Measurements from ENCODE around the gene STXBP6.

STXBP6 gene

DNA sequence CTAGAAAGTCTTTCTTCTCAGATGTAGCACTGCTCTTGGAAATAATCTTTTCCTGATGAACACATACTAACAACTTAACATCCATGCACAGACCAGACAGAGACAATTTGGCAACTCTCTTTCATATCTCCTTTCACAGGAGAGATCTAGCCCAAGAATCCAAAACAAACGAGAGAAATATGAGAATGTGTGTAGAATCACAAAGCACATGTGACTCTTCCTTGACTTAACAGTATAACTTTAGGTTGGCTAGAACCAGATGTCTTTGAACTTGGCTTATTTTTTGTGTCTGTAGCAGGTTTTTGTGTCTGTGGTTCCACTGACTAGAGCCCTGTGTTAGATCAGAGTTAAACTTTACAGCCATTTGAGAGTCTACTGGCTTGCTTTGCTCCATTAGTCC is 114.2 kb downstream of the STXBP6 start:
- Histone ChIP-seq H3K4me3 (no peak overlapping the region), H3K27me3 (no peaks in the 10 kb centered on the region), H3K9me3 (no peaks in the 10 kb centered on the region), H3K36me3 (no peaks in the 10 kb centered on the region), H3K27ac (no peak overlapping the region), H3K4me1 (no peaks in the 10 kb centered on the region)
- DNase-seq: no peak
- TF ChIP-seq, protein P1, sequence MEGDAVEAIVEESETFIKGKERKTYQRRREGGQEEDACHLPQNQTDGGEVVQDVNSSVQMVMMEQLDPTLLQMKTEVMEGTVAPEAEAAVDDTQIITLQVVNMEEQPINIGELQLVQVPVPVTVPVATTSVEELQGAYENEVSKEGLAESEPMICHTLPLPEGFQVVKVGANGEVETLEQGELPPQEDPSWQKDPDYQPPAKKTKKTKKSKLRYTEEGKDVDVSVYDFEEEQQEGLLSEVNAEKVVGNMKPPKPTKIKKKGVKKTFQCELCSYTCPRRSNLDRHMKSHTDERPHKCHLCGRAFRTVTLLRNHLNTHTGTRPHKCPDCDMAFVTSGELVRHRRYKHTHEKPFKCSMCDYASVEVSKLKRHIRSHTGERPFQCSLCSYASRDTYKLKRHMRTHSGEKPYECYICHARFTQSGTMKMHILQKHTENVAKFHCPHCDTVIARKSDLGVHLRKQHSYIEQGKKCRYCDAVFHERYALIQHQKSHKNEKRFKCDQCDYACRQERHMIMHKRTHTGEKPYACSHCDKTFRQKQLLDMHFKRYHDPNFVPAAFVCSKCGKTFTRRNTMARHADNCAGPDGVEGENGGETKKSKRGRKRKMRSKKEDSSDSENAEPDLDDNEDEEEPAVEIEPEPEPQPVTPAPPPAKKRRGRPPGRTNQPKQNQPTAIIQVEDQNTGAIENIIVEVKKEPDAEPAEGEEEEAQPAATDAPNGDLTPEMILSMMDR (IDR thresholded peaks at IDR 0.05): no peak
- intact Hi-C loops (cut with DNase I; ENCODE audit: low total_unique reads): no loop called here

DNA sequence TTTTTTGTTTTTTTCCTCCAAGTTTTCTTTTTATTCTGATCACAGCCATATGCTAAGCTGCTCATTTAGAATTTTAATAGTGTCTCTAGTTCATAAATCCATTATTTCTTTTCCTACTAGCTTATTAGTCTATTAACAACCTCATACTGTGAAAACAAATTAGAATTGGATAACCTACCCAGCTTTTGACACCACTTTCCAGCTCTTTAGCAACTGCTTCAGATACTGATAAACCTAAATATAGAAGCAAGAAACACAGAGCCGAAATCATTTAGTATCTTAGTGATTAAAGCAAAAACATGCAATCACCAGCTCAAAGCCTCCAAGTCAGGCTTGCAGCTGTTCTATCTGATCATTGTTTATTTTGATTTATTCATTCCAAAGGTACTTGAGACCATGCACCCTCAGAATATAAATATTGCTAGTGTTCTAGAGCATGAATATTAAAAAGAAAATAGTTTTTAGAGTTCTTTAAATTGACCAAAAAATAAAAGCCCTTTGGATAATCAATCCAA is 121.5 kb downstream of the STXBP6 start:
- Histone ChIP-seq H3K4me3 (no peak overlapping the region), H3K9me3 (no peaks in the 10 kb centered on the region), H3K27me3 (no peaks in the 10 kb centered on the region), H3K36me3 (no peaks in the 10 kb centered on the region), H3K4me1 (no peaks in the 10 kb centered on the region), H3K27ac (no peak overlapping the region)
- intact Hi-C loops (cut with DNase I; ENCODE audit: low total_unique reads): no loop called here
- TF ChIP-seq, protein P1 (IDR thresholded peaks at IDR 0.05): no peak
- no peak for DNase-seq

DNA sequence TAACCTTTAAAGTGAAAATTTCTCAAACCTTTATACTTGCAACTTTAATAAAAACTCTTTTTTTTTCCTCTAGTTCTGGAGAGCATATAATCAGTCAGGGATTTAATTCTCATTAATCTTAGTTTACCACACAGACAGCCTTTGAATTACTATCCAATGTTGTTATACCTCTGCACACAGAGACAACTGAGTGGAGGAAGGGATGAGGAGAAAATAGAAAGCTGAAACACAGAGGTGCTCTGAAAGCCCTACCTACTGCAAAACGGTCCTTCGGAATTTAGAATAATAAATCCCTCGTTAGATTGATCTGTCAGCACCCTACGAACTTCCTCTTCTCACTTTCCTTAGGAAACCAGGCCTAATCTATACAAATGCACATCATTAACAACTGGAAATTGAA is 122.1 kb downstream of the STXBP6 start:
- Histone ChIP-seq H3K27ac (no peak overlapping the region), H3K4me1 (no peaks in the 10 kb centered on the region), H3K27me3 (no peaks in the 10 kb centered on the region), H3K36me3 (no peaks in the 10 kb centered on the region), H3K9me3 (no peaks in the 10 kb centered on the region), H3K4me3 (no peak overlapping the region)
- intact Hi-C loops (cut with DNase I; ENCODE audit: low total_unique reads): no loop called here
- TF ChIP-seq, protein P1 (IDR thresholded peaks at IDR 0.05): no peak
- DNase-seq: no peak

DNA sequence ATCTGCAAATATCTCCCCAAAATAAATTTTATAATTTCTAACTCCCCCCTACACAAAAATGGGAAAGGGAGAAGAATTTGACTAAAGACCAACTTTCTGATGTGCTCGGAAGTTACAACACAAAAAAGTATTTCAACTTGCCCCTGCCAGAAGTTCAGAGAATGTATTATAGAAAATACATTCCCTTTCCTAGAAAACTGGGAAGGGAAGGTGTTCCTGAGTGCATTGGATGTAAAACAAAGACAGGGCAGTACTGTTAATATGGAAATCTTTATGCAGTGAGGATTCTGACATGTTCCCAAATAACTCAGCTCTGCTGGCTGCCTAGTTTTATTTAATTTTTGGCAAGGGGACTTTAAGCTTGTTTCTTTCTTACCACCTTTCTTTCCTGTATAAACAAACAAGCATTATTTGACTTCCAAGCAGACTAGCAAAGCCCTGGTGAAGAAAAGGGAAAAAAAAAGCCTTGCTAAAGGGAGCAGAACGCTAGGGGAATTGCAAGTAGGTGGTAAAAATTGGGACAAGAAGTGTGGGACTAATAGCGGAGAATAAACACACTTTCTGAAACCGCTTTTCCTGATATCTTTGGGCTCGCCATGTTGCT is 124.1 kb downstream of the STXBP6 start:
- Histone ChIP-seq H3K9me3 (no peaks in the 10 kb centered on the region), H3K36me3 (no peaks in the 10 kb centered on the region), H3K4me3 (no peak overlapping the region), H3K27me3 (no peaks in the 10 kb centered on the region), H3K27ac (no peak overlapping the region), H3K4me1 (no peaks in the 10 kb centered on the region)
- intact Hi-C loops (cut with DNase I; ENCODE audit: low total_unique reads): no loop called here
- no peak for DNase-seq
- TF ChIP-seq, protein P1 (IDR thresholded peaks at IDR 0.05): no peak

DNA sequence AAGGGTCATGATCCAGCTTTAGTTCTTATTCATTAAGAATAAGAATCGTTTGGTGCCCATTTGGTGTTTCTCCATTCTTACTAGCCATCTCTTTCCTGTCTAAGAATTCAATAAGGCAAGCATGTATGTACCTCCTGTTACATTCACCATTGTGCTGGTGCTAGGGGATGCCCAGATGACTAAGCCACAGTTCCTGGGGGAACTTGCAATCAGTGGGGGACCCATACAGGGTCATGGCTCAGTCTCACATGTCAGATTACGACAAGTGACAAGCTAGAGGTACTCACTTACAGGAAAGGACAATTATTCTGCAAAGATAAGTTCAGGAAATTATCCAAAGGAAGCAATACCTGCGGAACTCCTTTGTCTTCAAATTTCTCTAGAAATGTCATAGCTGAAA is 125.4 kb downstream of the STXBP6 start:
- no peak for DNase-seq
- no peaks in the 10 kb centered on the region for H3K36me3 ChIP-seq
- intact Hi-C loops (cut with DNase I; ENCODE audit: low total_unique reads): no loop called here
- TF ChIP-seq, protein P1 (IDR thresholded peaks at IDR 0.05): no peak
- no peaks in the 10 kb centered on the region for H3K27me3 ChIP-seq
- no peak overlapping the region for H3K4me3 ChIP-seq
- no peak overlapping the region for H3K27ac ChIP-seq
- no peaks in the 10 kb centered on the region for H3K4me1 ChIP-seq
- H3K9me3 ChIP-seq: no peaks in the 10 kb centered on the region

DNA sequence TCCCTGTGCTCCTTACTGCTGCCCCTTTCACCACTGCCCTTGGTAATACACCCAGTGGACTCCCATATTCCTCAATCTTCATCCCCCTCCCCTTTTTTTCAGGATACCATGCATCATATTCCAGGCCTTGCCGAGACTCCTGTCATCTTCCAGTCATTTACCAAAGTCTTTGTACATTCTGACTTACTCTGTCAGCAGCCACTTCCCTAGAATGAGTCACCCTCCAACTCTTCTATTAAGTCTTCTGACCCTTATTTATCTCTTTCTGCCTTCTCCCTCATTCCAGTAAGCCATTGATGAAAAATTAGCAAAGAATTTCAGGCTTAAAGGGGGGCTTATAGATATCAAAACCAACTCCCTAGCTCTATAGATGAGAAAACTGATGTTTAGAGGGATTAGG is 128.0 kb downstream of the STXBP6 start:
- H3K36me3 ChIP-seq: no peaks in the 10 kb centered on the region
- no peak overlapping the region for H3K27ac ChIP-seq
- no peaks in the 10 kb centered on the region for H3K27me3 ChIP-seq
- intact Hi-C loops (cut with DNase I; ENCODE audit: low total_unique reads): no loop called here
- TF ChIP-seq, protein P1 (IDR thresholded peaks at IDR 0.05): no peak
- no peaks in the 10 kb centered on the region for H3K9me3 ChIP-seq
- H3K4me3 ChIP-seq: no peak overlapping the region
- H3K4me1 ChIP-seq: no peaks in the 10 kb centered on the region
- no peak for DNase-seq
